Measurements from ENCODE around the gene ARHGEF7. TPM values are rescaled to one million over a fixed set of nuclear protein-coding genes. Genes with fewer than 3 reads are reported as not detected.

The ARHGEF7 gene
- total RNA-seq, 1 donor from 2014 or later = 64.6 TPM

DNA sequence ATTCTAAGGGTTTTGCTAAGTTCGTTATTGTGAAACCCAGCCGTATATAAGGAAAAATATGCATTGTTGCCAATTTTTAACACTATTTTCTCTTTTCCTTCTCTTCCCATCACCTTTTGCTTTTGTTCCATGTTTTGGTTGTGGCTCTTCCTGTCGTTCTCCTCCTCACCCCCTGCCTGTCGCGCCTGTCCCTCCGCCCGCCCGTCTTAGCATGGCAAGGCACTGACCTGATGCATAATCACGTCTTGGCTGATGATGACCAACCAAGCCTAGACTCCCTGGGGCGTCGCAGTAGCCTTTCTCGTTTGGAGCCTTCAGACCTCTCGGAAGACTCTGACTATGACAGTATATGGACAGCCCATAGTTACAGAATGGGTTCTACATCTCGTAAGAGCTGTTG is 176.8 kb downstream of the ARHGEF7 start:
- TF ChIP-seq EZH2phosphoT487 (IDR thresholded peaks at IDR 0.05) (no peak), EZH2 (IDR thresholded peaks at IDR 0.05) (no peak), CTCF (IDR thresholded peaks at IDR 0.05) (no peak)

DNA sequence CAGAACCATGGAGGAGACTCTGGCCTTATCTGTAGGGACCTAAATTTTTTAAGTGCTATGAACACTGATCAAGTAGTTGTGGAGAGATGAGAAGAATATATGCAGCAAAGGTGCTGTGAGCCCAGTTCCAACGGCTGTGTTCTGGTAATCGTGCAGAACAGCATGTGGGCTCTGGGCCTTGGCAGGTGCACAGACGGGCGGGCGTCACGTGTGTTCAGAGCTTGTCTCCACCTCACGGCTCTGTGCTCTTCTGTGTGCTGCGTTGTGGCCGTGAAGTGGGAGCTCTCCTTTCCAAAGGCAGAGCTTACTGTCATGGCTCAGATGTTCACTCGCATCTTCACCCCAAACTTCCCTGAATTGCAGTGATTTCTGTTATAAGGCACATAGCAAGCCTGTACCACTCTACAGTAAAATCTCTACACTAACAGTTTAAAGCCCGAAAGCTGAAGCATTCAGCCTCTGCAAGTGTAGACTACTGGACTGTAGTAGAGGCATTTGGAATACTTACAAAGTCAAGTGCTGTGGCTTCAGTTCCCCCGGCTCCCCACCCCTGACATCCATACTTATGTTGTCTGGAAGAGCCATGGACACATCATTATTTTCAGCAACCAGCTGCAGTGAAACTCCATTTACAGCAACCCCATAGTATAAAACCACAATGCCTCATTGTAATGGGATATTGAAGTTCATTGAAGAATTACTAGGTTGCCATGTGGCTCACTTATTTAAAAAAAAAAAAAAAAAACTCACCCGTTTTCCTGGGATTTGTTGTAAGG is 177.8 kb downstream of the ARHGEF7 start:
- peaks cover 13% of the 10 kb centered on the region for H3F3A ChIP-seq (ENCODE audit: low read depth)
- no peak overlapping the region for H3K4me3 ChIP-seq
- Mint-ChIP-seq H3K27ac (no peak overlapping the region), H3K4me1 (no peaks in the 10 kb centered on the region), H3K27me3 (ENCODE audit: insufficient read depth, low read depth) (no peaks in the 10 kb centered on the region), H3K36me3 (peaks cover 18% of the 10 kb centered on the region), H3K9me3 (no peaks in the 10 kb centered on the region), H3K4me3 (no peak overlapping the region)
- peaks cover 11% of the 10 kb centered on the region for H4K20me1 ChIP-seq (ENCODE audit: low read depth)
- no peak overlapping the region for H3K9ac ChIP-seq
- DNase-seq (ENCODE audit: low spot score) = no peak
- H3K4me2 ChIP-seq = no peak overlapping the region
- peaks cover 7% of the 10 kb centered on the region for H3K4me1 ChIP-seq
- H2AFZ ChIP-seq (replicated peaks) = no peak overlapping the region
- no peak for TF ChIP-seq CTCF (IDR thresholded peaks at IDR 0.05)
- TF ChIP-seq EZH2 (IDR thresholded peaks at IDR 0.05) = no peak
- TF ChIP-seq EZH2phosphoT487 (IDR thresholded peaks at IDR 0.05) = no peak
- H3K9me3 ChIP-seq (ENCODE audit: low read depth) = no peaks in the 10 kb centered on the region
- no peaks in the 10 kb centered on the region for H3K79me2 ChIP-seq (ENCODE audit: low read depth)
- H3K36me3 ChIP-seq = peaks cover 8% of the 10 kb centered on the region
- H3K27me3 ChIP-seq = no peaks in the 10 kb centered on the region
- no peak overlapping the region for H3K27ac ChIP-seq

More for the DNA sequence above, 176.8 kb downstream of the ARHGEF7 start:
- Histone ChIP-seq H3K36me3 (peaks cover 5% of the 10 kb centered on the region), H3K4me3 (no peak overlapping the region), H4K20me1 (ENCODE audit: low read depth) (peaks cover 11% of the 10 kb centered on the region), H3K27ac (no peak overlapping the region), H3K9me3 (ENCODE audit: low read depth) (no peaks in the 10 kb centered on the region), H3K27me3 (no peaks in the 10 kb centered on the region), H3K9ac (no peak overlapping the region), H2AFZ (replicated peaks) (no peak overlapping the region), H3K4me2 (no peak overlapping the region), H3K4me1 (peaks cover 7% of the 10 kb centered on the region), H3K79me2 (ENCODE audit: low read depth) (no peaks in the 10 kb centered on the region), H3F3A (ENCODE audit: low read depth) (peaks cover 13% of the 10 kb centered on the region)
- no peak for DNase-seq (ENCODE audit: low spot score)
- Mint-ChIP-seq H3K36me3 (peaks cover 23% of the 10 kb centered on the region), H3K27me3 (ENCODE audit: insufficient read depth, low read depth) (no peaks in the 10 kb centered on the region), H3K4me3 (no peak overlapping the region), H3K27ac (no peak overlapping the region), H3K4me1 (no peaks in the 10 kb centered on the region), H3K9me3 (no peaks in the 10 kb centered on the region)

DNA sequence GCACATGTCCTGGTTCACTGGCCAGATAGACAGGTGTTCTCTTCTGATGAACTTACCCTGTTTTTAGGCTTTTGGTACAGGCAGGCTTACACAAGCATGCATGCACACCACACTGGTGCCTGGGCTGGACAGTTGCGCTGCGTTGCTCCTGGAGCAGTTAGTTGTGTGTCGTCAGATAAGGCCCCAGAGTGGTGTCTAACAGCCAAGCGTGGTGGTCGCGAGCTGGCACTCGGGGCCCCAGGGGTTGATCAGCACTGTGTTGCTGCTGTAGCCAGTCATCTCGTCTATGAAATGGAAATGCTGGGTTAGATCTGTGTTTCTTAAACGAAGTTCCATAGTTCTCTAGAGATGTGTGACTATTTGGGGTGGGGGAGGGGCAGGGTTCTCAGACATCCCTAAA is 180.8 kb downstream of the ARHGEF7 start:
- H3K4me3 ChIP-seq = no peak overlapping the region
- no peak overlapping the region for H3K4me2 ChIP-seq
- H3F3A ChIP-seq (ENCODE audit: low read depth) = no peaks in the 10 kb centered on the region
- no peaks in the 10 kb centered on the region for H4K20me1 ChIP-seq (ENCODE audit: low read depth)
- H3K9ac ChIP-seq = no peak overlapping the region
- no peaks in the 10 kb centered on the region for H3K9me3 ChIP-seq (ENCODE audit: low read depth)
- H3K36me3 ChIP-seq = peaks cover 8% of the 10 kb centered on the region
- TF ChIP-seq EZH2 (IDR thresholded peaks at IDR 0.05) = no peak
- no peak for TF ChIP-seq CTCF (IDR thresholded peaks at IDR 0.05)
- TF ChIP-seq EZH2phosphoT487 (IDR thresholded peaks at IDR 0.05) = no peak
- H3K27me3 ChIP-seq = no peaks in the 10 kb centered on the region
- no peak overlapping the region for H2AFZ ChIP-seq (replicated peaks)
- Mint-ChIP-seq H3K27ac (no peak overlapping the region), H3K4me3 (no peak overlapping the region), H3K9me3 (no peaks in the 10 kb centered on the region), H3K36me3 (peaks cover 19% of the 10 kb centered on the region), H3K4me1 (no peaks in the 10 kb centered on the region), H3K27me3 (ENCODE audit: insufficient read depth, low read depth) (peaks cover 2% of the 10 kb centered on the region)
- no peak for DNase-seq (ENCODE audit: low spot score)
- H3K27ac ChIP-seq = no peak overlapping the region
- H3K79me2 ChIP-seq (ENCODE audit: low read depth) = no peaks in the 10 kb centered on the region
- no peaks in the 10 kb centered on the region for H3K4me1 ChIP-seq

All from neural progenitor cell (in vitro differentiated cells).